Measurements from ENCODE around the gene SLC7A8. TPM values are rescaled to one million over a fixed set of nuclear protein-coding genes. Genes with fewer than 3 reads are reported as not detected.

Gene SLC7A8
- total RNA-seq, 1 experiment from 2014 or later, result 77.9 TPM

DNA sequence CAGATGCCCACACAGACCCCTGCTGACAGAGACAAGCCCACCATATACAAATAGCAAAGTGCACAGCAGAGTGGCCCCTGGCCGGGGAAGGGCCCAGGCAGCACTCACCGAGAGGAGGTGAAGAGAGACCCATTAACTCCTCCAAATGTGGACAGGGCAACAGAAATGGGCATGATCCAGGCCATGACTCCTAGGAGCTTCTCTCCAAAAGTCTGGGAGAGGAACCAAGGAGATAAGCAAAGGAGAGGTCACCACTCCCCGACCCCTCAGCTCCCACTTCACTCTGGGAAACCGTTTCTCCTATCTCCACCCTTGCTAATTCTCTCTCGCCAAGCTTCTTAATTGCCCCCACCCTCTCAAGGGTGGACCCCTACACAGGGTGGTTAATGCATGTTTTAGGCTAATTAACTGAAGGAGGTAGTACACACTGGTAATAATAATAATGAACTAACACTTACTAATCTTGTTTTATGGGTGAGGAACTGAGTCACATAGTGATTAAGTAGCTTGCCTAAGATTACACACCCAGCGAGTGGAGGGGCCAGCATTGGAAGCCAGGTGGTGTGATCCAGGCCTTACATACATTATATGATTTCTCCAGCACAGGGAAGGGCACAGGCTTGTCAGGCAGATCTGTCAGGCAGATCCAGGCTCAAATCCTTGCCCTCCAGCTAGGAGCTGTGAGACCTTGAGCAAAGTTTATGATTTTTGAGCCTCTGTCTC, 45.5 kb downstream of the SLC7A8 start:
- no peaks in the 10 kb centered on the region for H3K79me1 ChIP-seq (ENCODE audit: insufficient read depth, low read depth, low read length, poor library complexity, severe bottlenecking)
- no peak overlapping the region for H2BK15ac ChIP-seq (ENCODE audit: low read depth, low read length)
- H4K5ac ChIP-seq (ENCODE audit: insufficient read length, low read depth, low read length), result no peak overlapping the region
- no peak overlapping the region for H3K27ac ChIP-seq (ENCODE audit: insufficient read length, low read depth, low read length)
- no peak overlapping the region for H3K18ac ChIP-seq (ENCODE audit: insufficient read length, low read depth, low read length)
- H3K4ac ChIP-seq (ENCODE audit: low read depth, low read length), result no peak overlapping the region
- TF ChIP-seq, protein P1, sequence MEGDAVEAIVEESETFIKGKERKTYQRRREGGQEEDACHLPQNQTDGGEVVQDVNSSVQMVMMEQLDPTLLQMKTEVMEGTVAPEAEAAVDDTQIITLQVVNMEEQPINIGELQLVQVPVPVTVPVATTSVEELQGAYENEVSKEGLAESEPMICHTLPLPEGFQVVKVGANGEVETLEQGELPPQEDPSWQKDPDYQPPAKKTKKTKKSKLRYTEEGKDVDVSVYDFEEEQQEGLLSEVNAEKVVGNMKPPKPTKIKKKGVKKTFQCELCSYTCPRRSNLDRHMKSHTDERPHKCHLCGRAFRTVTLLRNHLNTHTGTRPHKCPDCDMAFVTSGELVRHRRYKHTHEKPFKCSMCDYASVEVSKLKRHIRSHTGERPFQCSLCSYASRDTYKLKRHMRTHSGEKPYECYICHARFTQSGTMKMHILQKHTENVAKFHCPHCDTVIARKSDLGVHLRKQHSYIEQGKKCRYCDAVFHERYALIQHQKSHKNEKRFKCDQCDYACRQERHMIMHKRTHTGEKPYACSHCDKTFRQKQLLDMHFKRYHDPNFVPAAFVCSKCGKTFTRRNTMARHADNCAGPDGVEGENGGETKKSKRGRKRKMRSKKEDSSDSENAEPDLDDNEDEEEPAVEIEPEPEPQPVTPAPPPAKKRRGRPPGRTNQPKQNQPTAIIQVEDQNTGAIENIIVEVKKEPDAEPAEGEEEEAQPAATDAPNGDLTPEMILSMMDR (conservative IDR thresholded peaks at IDR 0.05), result no peak
- Mint-ChIP-seq H3K4me1 (no peaks in the 10 kb centered on the region), H3K9me3 (no peaks in the 10 kb centered on the region), H3K27ac (peak overlapping the region in 1 of 3 experiments; percentile 57; a peak in 2 of 7 replicates), H3K4me3 (no peak overlapping the region), H3K27me3 (ENCODE audit: low read depth) (no peaks in the 10 kb centered on the region), H3K36me3 (ENCODE audit: insufficient read depth in 1 of 3, low read depth in 3 of 3) (peaks cover 36 to 55% (median 50%) of the 10 kb centered on the region in 3 experiments; a peak in 6 of 7 replicates)
- H3K9me3 ChIP-seq (ENCODE audit: control insufficient read depth, low read depth, low read length), result no peaks in the 10 kb centered on the region
- H3K9ac ChIP-seq (ENCODE audit: extremely low read depth, insufficient read length, low read length), result no peak overlapping the region
- no peak overlapping the region for H2BK5ac ChIP-seq (ENCODE audit: insufficient read length, low read length)
- H4K20me1 ChIP-seq (ENCODE audit: control insufficient read depth, insufficient read depth, insufficient read length), result no peaks in the 10 kb centered on the region
- H2BK12ac ChIP-seq (ENCODE audit: insufficient read length, low read depth, low read length), result no peak overlapping the region
- no peaks in the 10 kb centered on the region for H3K79me2 ChIP-seq (ENCODE audit: insufficient read depth, low read length)
- no peak overlapping the region for H2AK5ac ChIP-seq (ENCODE audit: insufficient read length, low read length)
- no peak overlapping the region for H3K4me2 ChIP-seq (ENCODE audit: insufficient read depth, insufficient read length, low read length)
- H3K56ac ChIP-seq (ENCODE audit: insufficient read length, low read depth, low read length), result no peak overlapping the region
- no peak overlapping the region for H3K23ac ChIP-seq (ENCODE audit: insufficient read length, low read depth, low read length)
- no peaks in the 10 kb centered on the region for H3K27me3 ChIP-seq (ENCODE audit: insufficient read depth, low read length)
- no peak for DNase-seq
- H2AFZ ChIP-seq (ENCODE audit: low read length), result no peak overlapping the region
- H3K23me2 ChIP-seq (ENCODE audit: insufficient read length, low read depth, low read length, poor library complexity, severe bottlenecking), result no peaks in the 10 kb centered on the region
- no CpG with 5 or more reads among the region's 6 CpGs for WGBS (ENCODE audit: extremely low coverage, insufficient read length, low lambda C conversion rate)
- H4K8ac ChIP-seq (replicated peaks; ENCODE audit: insufficient read length, low read depth, low read length), result no peak overlapping the region
- no peak overlapping the region for H2BK20ac ChIP-seq (ENCODE audit: low read depth, low read length, poor library complexity, severe bottlenecking)
- H3K14ac ChIP-seq (ENCODE audit: insufficient read depth, low read length), result no peak overlapping the region
- H3K4me1 ChIP-seq (ENCODE audit: insufficient read depth, low read length), result no peaks in the 10 kb centered on the region
- no peak overlapping the region for H2BK120ac ChIP-seq (ENCODE audit: low read depth, low read length, poor library complexity, severe bottlenecking)
- no peak overlapping the region for H3T11ph ChIP-seq (ENCODE audit: low read length)
- no peak overlapping the region for H4K91ac ChIP-seq (ENCODE audit: insufficient read length, low read depth, low read length)

Measured in H9 (cell line).